MCF 10A (cell line): ENCODE results near the gene GNB5. TPM values are rescaled to one million over a fixed set of nuclear protein-coding genes. Genes with fewer than 3 reads are reported as not detected.

ENCODE experiments used
- BruUV-seq: library from RNA; stranded (reverse); fragments of 400-500 nt; replicated peaks from 2 replicates; lab custom pipeline; 2021; lab: Mats Ljungman, UMichigan
- CTCF ChIA-PET: fragments of 300-600 bp; sonication (Branson Sonifier 250); formaldehyde crosslinking; extraction: SDS; loops from one replicate; lab custom pipeline; 2021; ENCODE audit warnings: antibody characterized with exemption, inconsistent platforms; lab: Yijun Ruan, JAX
- POLR2A ChIA-PET: fragments of 300-600, 350-650 bp; sonication (Branson Sonifier 250); formaldehyde crosslinking; extraction: SDS; loops from one replicate; lab custom pipeline; 2020; ENCODE audit warnings: antibody characterized with exemption, inconsistent platforms; lab: Yijun Ruan, JAX
- DNase-seq: peaks from one replicate; pipeline ENCODE4 v3.0.0-alpha.2; 2018; ENCODE audit not compliant: unreplicated experiment
- H3K27ac Mint-ChIP-seq: one replicate; pipeline ENCODE4 v1.8.0; 2022; ENCODE audit warnings: mild to moderate bottlenecking, low read depth, mixed read lengths; ENCODE audit not compliant: unreplicated experiment
- H3K27me3 Mint-ChIP-seq: one replicate; pipeline ENCODE4 v1.8.0; 2022; ENCODE audit warnings: mixed read lengths; ENCODE audit not compliant: insufficient read depth, unreplicated experiment
- H3K36me3 Mint-ChIP-seq: one replicate; pipeline ENCODE4 v1.8.0; 2022; ENCODE audit warnings: mild to moderate bottlenecking, moderate library complexity, mixed read lengths; ENCODE audit not compliant: insufficient read depth, unreplicated experiment
- H3K4me1 Mint-ChIP-seq: one replicate; pipeline ENCODE4 v1.8.0; 2022; ENCODE audit warnings: mixed read lengths; ENCODE audit not compliant: insufficient read depth, unreplicated experiment
- H3K4me3 Mint-ChIP-seq: one replicate; pipeline ENCODE4 v1.8.0; 2022; ENCODE audit warnings: mild to moderate bottlenecking, moderate library complexity, mixed read lengths; ENCODE audit not compliant: unreplicated experiment
- H3K9me3 Mint-ChIP-seq: one replicate; pipeline ENCODE4 v1.8.0; 2022; ENCODE audit warnings: mixed read lengths; ENCODE audit not compliant: unreplicated experiment
- intact Hi-C: fragments of 100-400 bp; cut with micrococcal nuclease; formaldehyde crosslinking; loops from 2 replicates; pipeline ENCODE4 v1.14.1; 2022
- total RNA-seq: library from RNA; stranded (reverse); gene quantifications from 2 replicates; pipeline ENCODE4 v1.2.3, GENCODE V29; 2022
- TF ChIP-seq, protein P1 (sequence below): fragments of 200-600 bp; IDR thresholded peaks from one replicate; pipeline ENCODE4 v1.8.0; 2022; ENCODE audit warnings: antibody characterized with exemption, mild to moderate bottlenecking; ENCODE audit not compliant: unreplicated experiment

Gene GNB5
- total RNA-seq, 1 experiment from 2014 or later, result 31.8 TPM

GRCh38 chr15:52154896-52155865 lies 36.0 kb downstream of the GNB5 start:
- DNase-seq, result no peak
- CTCF ChIA-PET, result interaction anchor here (0.6 to 2.1 kb wide), 2 partner anchors 9 to 35 kb away, joined by 6 read pairs; no protein-coding TSS in a partner anchor
- Mint-ChIP-seq H3K4me3 (no peak overlapping the region), H3K4me1 (no peaks in the 10 kb centered on the region), H3K27me3 (no peaks in the 10 kb centered on the region), H3K9me3 (no peaks in the 10 kb centered on the region), H3K27ac (no peak overlapping the region), H3K36me3 (peaks cover 16% of the 10 kb centered on the region)
- POLR2A ChIA-PET, result no interaction called here
- TF ChIP-seq, protein P1, sequence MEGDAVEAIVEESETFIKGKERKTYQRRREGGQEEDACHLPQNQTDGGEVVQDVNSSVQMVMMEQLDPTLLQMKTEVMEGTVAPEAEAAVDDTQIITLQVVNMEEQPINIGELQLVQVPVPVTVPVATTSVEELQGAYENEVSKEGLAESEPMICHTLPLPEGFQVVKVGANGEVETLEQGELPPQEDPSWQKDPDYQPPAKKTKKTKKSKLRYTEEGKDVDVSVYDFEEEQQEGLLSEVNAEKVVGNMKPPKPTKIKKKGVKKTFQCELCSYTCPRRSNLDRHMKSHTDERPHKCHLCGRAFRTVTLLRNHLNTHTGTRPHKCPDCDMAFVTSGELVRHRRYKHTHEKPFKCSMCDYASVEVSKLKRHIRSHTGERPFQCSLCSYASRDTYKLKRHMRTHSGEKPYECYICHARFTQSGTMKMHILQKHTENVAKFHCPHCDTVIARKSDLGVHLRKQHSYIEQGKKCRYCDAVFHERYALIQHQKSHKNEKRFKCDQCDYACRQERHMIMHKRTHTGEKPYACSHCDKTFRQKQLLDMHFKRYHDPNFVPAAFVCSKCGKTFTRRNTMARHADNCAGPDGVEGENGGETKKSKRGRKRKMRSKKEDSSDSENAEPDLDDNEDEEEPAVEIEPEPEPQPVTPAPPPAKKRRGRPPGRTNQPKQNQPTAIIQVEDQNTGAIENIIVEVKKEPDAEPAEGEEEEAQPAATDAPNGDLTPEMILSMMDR, result no peak
- no TSS peak for BruUV-seq
- intact Hi-C loops, result no loop called here

DNA sequence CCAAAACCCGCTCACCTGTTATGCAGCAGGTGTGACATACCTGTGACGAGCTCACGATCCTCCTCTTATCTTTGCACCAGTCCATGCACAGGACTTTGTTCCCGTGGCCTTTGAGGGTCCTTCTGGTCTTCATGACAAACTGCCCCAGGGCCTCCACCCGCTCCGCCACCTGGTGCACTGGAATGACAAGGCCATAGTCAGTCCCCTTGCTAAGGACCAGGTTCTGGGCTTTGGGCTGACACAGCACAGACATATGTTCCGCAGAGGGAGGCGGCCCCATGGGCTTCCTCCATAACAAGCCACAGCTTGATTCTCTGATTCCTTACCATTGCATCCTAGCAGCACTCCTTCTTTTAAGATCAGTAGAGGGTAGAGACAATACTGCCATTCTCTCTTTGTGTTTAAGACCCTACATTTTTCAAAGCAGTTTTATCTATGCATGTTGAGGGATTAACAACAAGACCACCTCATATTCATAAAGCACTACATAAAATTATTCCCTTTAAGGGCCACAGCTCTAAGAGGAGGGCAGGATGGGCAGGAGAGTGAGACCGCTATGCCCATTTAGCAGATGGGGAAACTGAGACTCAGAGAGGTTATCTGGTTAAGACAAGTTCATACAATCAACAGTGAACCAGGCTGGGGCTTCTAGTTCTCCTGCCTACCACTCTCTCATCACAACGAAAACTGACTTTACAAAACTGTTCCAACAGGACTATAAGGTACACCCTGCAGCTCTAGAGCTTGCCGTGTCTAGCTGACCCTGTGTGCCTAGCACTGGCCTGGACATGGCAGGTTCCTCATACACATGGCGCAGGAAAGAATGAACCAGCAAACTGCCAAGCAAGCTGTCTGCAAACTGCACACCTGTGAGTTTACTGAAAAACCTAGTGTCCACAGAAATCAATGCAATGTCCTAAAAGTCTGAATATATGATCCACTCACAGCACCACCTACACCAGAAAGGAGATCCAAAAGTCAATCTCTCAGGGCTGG lies 37.0 kb downstream of the GNB5 start:
- no peak overlapping the region for H3K27ac Mint-ChIP-seq
- intact Hi-C loops, result no loop called here
- CTCF ChIA-PET, result interaction anchor here (0.6 to 2.1 kb wide), 4 partner anchors 10 to 74 kb away, joined by 4 to 8 read pairs (median 6); no protein-coding TSS in a partner anchor
- H3K36me3 Mint-ChIP-seq, result peaks cover 15% of the 10 kb centered on the region
- no peaks in the 10 kb centered on the region for H3K9me3 Mint-ChIP-seq
- no peaks in the 10 kb centered on the region for H3K27me3 Mint-ChIP-seq
- DNase-seq, result no peak
- TF ChIP-seq, protein P1, result no peak
- no TSS peak for BruUV-seq
- H3K4me1 Mint-ChIP-seq, result no peaks in the 10 kb centered on the region
- H3K4me3 Mint-ChIP-seq, result no peak overlapping the region
- POLR2A ChIA-PET, result interaction anchor here (1.2 kb wide), 1 partner anchor 25 kb away, joined by 3 read pairs; no protein-coding TSS in a partner anchor

- no peak overlapping the region for H3K27ac Mint-ChIP-seq
- H3K36me3 Mint-ChIP-seq, result peaks cover 37% of the 10 kb centered on the region
- TF ChIP-seq, protein P1, result no peak
- H3K27me3 Mint-ChIP-seq, result no peaks in the 10 kb centered on the region
- no peaks in the 10 kb centered on the region for H3K4me1 Mint-ChIP-seq
- no TSS peak for BruUV-seq
- no peak overlapping the region for H3K4me3 Mint-ChIP-seq
- DNase-seq, result no peak
- ChIA-PET POLR2A (interaction anchor here (0.6 kb wide), 1 partner anchor 242 kb away, joined by 5 read pairs; no protein-coding TSS in a partner anchor), CTCF (interaction anchor here (0.5 kb wide), 1 partner anchor 185 kb away, joined by 3 read pairs; no protein-coding TSS in a partner anchor)
- H3K9me3 Mint-ChIP-seq, result no peaks in the 10 kb centered on the region
- intact Hi-C loops, result no loop called here
Measured at GRCh38 chr15:52151353-52151752, 39.8 kb downstream of the GNB5 start.
